Gastrocnemius medialis (tissue), 4 donors: ENCODE data around the gene FCHSD1. TPM values are rescaled to one million over a fixed set of nuclear protein-coding genes. Genes with fewer than 3 reads are reported as not detected.

Experiments
- ATAC-seq, 2 donors: fragments of 150-250 bp; one replicate each; pipeline ENCODE4 v1.9.1; 2016
- DNase-seq, 2 donors: peaks; one replicate each; pipeline ENCODE4 v3.0.0-alpha.2; 2019
- H3K27ac ChIP-seq, 4 donors: fragments of 200-600 bp; sonication (generic); 1 replicate in 1 of 4; 2 replicates in 3 of 4; pipeline ENCODE4 v1.5.1; 2016 to 2018; ENCODE audit warnings: mild to moderate bottlenecking in 2 of 4, moderate library complexity in 1 of 4
- H3K27me3 ChIP-seq, 3 donors: fragments of 200-600 bp; sonication (generic) in 2 of 3; 1 replicate in 1 of 3; 2 replicates in 2 of 3; pipeline versions ENCODE4 v1.5.1 to v1.6.0; 2016 to 2019; ENCODE audit warnings: mild to moderate bottlenecking in 1 of 3, moderate library complexity in 1 of 3
- H3K36me3 ChIP-seq, 2 donors: fragments of 200-600 bp; sonication (generic) in 1 of 2; one replicate each; pipeline ENCODE4 v1.5.1; 2017 to 2018
- H3K4me1 ChIP-seq, 2 donors: fragments of 200-600 bp; sonication (generic) in 1 of 2; one replicate each; pipeline ENCODE4 v1.5.1; 2016 to 2017; ENCODE audit warnings: mild to moderate bottlenecking in 2 of 2
- H3K4me3 ChIP-seq, 4 donors: fragments of 200-600 bp; sonication (generic) in 3 of 4; 1 replicate in 1 of 4; 2 replicates in 3 of 4; pipeline ENCODE4 v1.5.1; 2016 to 2019; ENCODE audit warnings: mild to moderate bottlenecking in 2 of 4
- H3K9me3 ChIP-seq, 3 donors: fragments of 200-600 bp; sonication (generic) in 2 of 3; 1 replicate in 1 of 3; 2 replicates in 2 of 3; pipeline ENCODE4 v1.5.1; 2016 to 2019
- POLR2A ChIP-seq, 2 donors: fragments of 450-650 bp; IDR thresholded peaks; one replicate each; pipeline ENCODE4 v1.6.1; 2017; ENCODE audit warnings: antibody characterized with exemption in 2 of 2, mild to moderate bottlenecking in 2 of 2, moderate library complexity in 2 of 2
- in situ Hi-C, 4 donors: fragments of 200-750 bp; cut with MboI; loops; one replicate each; pipeline versions ENCODE4 v1.15.0 to v1.8.0; 2017; ENCODE audit warnings: low sequenced_read_pairs in 4 of 4
- intact Hi-C: fragments of 100-400 bp; cut with DNase I; formaldehyde crosslinking; loops from one replicate; pipeline ENCODE4 v1.15.1; 2023; ENCODE audit warnings: low total_unique reads
- total RNA-seq, 4 donors: library from RNA; depleted of rRNA; stranded (reverse); fragments of >200 nt; gene quantifications; one replicate each; pipeline versions ENCODE4 v1.1.0 to v1.2.3, GENCODE V29; 2016
- TF ChIP-seq, protein P1 (sequence below), 5 experiments: fragments of 450-650 bp in 3 of 5; fragments of 200-600 bp in 2 of 5; sonication (generic) in 2 of 5; IDR thresholded peaks in 4 of 5; conservative IDR thresholded peaks in 1 of 5; 1 replicate in 4 of 5; 2 replicates in 1 of 5; pipeline ENCODE4 v1.5.1; 2016 to 2019; ENCODE audit warnings: antibody characterized with exemption in 5 of 5, mild to moderate bottlenecking in 3 of 5, moderate library complexity in 3 of 5

FCHSD1 gene
- total RNA-seq, 4 donors from 2014 or later: 0.32 to 2.6 (median 0.65) TPM

DNA sequence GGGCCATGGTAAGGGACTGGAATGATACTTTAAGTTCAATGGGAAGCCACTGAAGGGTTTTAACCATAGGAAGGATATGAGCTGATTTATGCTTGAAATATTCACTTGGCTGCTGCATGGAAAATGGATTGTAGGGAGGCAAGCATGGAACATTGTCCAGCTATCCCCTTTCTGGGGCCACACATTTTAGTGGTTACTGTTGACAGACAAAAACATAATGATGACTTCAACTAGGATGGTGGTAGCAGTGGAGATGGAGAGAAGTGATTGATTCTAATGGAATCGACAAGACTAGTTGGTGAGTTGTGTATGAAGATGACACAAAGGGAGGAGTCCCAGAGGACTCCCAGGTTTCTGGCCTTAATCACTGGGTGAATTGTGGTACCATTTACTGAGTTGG lies 6.2 kb upstream of the FCHSD1 start:
- Histone ChIP-seq H3K36me3 (no peaks in the 10 kb centered on the region), H3K27me3 (no peaks in the 10 kb centered on the region), H3K4me1 (no peaks in the 10 kb centered on the region), H3K4me3 (no peak overlapping the region), H3K9me3 (no peaks in the 10 kb centered on the region), H3K27ac (no peak overlapping the region)
- DNase-seq (no peak), ATAC-seq (no peak)
- in situ Hi-C loops (no loop called here), intact Hi-C loops (no loop called here)
- TF ChIP-seq, protein P1, sequence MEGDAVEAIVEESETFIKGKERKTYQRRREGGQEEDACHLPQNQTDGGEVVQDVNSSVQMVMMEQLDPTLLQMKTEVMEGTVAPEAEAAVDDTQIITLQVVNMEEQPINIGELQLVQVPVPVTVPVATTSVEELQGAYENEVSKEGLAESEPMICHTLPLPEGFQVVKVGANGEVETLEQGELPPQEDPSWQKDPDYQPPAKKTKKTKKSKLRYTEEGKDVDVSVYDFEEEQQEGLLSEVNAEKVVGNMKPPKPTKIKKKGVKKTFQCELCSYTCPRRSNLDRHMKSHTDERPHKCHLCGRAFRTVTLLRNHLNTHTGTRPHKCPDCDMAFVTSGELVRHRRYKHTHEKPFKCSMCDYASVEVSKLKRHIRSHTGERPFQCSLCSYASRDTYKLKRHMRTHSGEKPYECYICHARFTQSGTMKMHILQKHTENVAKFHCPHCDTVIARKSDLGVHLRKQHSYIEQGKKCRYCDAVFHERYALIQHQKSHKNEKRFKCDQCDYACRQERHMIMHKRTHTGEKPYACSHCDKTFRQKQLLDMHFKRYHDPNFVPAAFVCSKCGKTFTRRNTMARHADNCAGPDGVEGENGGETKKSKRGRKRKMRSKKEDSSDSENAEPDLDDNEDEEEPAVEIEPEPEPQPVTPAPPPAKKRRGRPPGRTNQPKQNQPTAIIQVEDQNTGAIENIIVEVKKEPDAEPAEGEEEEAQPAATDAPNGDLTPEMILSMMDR (IDR thresholded peaks at IDR 0.05 in 4 of 5, conservative IDR thresholded peaks at IDR 0.05 in 1 of 5): no peak
- no peak for TF ChIP-seq POLR2A (IDR thresholded peaks at IDR 0.05)

DNA sequence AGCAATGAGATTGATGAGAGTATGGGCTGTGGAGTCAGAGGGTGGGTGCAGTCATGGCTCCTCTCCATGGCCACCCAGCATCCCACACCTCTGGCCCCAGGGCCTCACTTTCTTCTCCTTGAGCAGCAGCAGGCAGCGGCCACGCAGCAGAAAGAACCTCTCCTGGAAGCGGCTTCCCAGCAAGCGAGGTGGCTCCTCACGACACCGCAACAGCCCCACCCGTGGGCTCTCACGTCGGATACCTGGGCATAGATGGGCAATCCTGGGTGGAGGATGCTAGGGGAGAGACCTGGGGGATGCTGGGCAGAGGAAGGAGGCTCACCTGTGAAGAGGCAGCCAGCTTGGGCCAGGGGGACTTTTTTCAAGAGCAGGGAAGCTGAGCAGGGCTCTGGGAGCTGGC lies 5.2 kb upstream of the FCHSD1 start:
- intact Hi-C loops: no loop called here
- no peak for DNase-seq
- no peak for TF ChIP-seq POLR2A (IDR thresholded peaks at IDR 0.05)
- TF ChIP-seq, protein P1 (IDR thresholded peaks at IDR 0.05 in 4 of 5, conservative IDR thresholded peaks at IDR 0.05 in 1 of 5): no peak
- no peak overlapping the region for H3K4me3 ChIP-seq
- no peaks in the 10 kb centered on the region for H3K27me3 ChIP-seq
- no peaks in the 10 kb centered on the region for H3K4me1 ChIP-seq
- in situ Hi-C loops: no loop called here
- H3K9me3 ChIP-seq: no peaks in the 10 kb centered on the region
- ATAC-seq: no peak
- no peaks in the 10 kb centered on the region for H3K36me3 ChIP-seq
- H3K27ac ChIP-seq: no peak overlapping the region

DNA sequence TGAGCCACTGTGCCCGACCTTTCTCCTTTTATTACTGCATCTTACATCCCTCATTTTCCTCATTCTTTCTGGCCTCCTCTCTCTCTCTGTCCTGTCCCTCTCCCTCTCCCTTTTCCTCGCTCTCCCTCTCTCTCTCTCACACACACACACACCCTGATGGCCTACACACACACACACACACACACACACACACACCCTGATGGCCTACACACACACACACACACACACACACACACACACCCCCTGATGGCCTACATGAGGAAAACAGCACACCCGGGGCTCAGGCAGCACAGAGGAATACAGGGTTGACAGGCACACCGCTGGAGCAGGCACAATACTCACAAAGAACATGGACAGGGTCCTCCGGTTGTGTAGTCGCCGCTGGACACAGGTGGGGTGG lies 3.8 kb upstream of the FCHSD1 start:
- no peaks in the 10 kb centered on the region for H3K36me3 ChIP-seq
- in situ Hi-C loops: no loop called here
- ATAC-seq (no peak), DNase-seq (no peak)
- no peak overlapping the region for H3K4me3 ChIP-seq
- intact Hi-C loops: no loop called here
- no peaks in the 10 kb centered on the region for H3K9me3 ChIP-seq
- TF ChIP-seq, protein P1 (IDR thresholded peaks at IDR 0.05 in 4 of 5, conservative IDR thresholded peaks at IDR 0.05 in 1 of 5): no peak
- TF ChIP-seq POLR2A (IDR thresholded peaks at IDR 0.05): no peak
- no peaks in the 10 kb centered on the region for H3K27me3 ChIP-seq
- H3K4me1 ChIP-seq: peaks cover 0 to 5% of the 10 kb centered on the region in 2 donors
- H3K27ac ChIP-seq: no peak overlapping the region

DNA sequence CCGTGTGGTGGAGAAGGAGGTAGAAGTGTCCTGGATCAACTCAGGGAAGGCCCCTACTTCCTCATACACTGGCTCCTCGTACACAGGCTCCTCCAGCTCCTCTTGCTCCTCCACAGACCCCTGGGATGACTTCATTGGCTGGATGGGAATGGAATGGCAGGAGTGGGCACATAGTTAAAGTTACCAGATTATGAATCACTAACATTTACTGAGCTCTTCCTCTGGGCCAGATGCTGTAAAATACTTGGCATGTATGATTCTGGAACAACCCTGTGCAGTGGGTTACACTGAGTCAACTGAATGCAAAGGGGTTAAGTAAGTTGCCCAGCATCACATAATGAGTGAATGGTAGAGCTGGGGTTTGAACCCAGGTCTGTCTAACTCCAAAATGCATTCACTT lies 3.1 kb upstream of the FCHSD1 start:
- H3K9me3 ChIP-seq: no peaks in the 10 kb centered on the region
- ATAC-seq (no peak), DNase-seq (no peak)
- H3K27me3 ChIP-seq: no peaks in the 10 kb centered on the region
- intact Hi-C loops: no loop called here
- no peaks in the 10 kb centered on the region for H3K36me3 ChIP-seq
- peaks cover 0 to 5% of the 10 kb centered on the region in 2 donors for H3K4me1 ChIP-seq
- in situ Hi-C loops: no loop called here
- no peak overlapping the region for H3K4me3 ChIP-seq
- H3K27ac ChIP-seq: no peak overlapping the region
- TF ChIP-seq, protein P1 (IDR thresholded peaks at IDR 0.05 in 4 of 5, conservative IDR thresholded peaks at IDR 0.05 in 1 of 5): no peak
- no peak for TF ChIP-seq POLR2A (IDR thresholded peaks at IDR 0.05)

DNA sequence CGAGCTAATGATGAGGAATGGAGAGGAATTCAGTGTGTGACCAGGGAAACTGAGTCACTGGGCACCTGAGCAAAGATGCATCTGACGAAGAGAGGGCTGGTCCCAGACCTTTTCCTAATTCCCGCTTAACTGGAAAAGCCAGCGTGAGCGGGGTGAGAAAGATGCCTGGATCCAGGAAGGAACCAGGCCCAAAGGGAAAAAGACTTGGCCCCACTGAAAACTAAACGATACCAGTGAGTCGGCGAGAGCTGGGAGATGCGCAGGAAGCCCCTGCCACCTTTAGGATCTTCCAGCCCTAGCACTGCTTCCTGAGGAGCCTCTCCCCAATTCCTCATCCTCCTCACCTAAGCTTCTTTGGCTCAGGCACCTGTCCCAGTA lies 499 bp upstream of the FCHSD1 start:
- intact Hi-C loops (no loop called here), in situ Hi-C loops (no loop called here)
- H3K4me3 ChIP-seq: peak overlapping the region; percentile 49 to 75 (median 57)
- DNase-seq (no peak), ATAC-seq (peak in 1 of 2 donors; percentile 22)
- H3K27ac ChIP-seq: peak overlapping the region in 3 of 4 donors; percentile 3 to 43 (median 12)
- H3K27me3 ChIP-seq: no peaks in the 10 kb centered on the region
- TF ChIP-seq, protein P1 (IDR thresholded peaks at IDR 0.05 in 4 of 5, conservative IDR thresholded peaks at IDR 0.05 in 1 of 5): no peak
- TF ChIP-seq POLR2A (IDR thresholded peaks at IDR 0.05): no peak
- H3K36me3 ChIP-seq: no peaks in the 10 kb centered on the region
- no peaks in the 10 kb centered on the region for H3K9me3 ChIP-seq
- H3K4me1 ChIP-seq: peaks cover 0 to 5% of the 10 kb centered on the region in 2 donors
